ENCODE results near the gene DCAF8.

Gene DCAF8

DNA sequence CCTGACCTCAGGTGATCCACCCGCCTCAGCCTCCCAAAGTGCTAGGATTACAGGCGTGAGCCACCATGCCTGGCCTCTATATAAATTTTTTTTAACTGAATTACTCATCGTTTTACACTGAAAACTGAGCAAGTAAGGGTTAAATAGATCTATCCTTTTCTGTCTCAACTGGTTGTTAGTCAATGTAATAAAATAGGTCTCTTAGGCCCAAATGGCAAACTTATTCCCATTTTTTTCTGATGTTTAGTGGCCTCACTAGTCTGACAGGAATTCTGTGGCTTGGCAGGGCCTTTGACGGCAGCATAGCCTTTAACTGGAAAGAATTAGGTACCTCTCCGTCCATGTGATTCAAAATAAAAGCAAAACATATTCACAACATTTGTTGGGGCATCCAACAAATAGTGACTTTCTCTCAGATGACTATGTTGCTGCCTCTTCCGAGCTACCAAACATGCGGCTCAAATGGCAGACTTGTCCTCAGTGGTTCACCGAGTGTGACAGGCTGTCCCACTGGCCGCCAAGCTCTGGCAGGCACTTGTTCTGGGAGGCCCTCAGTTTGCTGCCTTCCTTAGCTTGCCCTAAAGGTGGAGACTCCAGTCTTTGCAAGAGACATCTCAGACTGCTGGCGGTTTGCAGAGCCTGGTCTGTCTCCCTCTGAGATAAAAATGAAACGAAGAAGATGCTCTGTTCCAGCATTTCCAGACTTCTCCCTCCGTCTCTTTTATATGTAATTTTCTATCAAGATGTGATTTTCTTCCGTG is 93.6 kb downstream of the DCAF8 start:
- no peaks in the 10 kb centered on the region for H3K9me3 ChIP-seq (ENCODE audit: control insufficient read depth, low read length)
- H3K36me3 ChIP-seq (ENCODE audit: control insufficient read depth, insufficient read depth, low read length) = no peaks in the 10 kb centered on the region
- H3K27ac ChIP-seq = no peak overlapping the region
- no peaks in the 10 kb centered on the region for H3K79me2 ChIP-seq
- no peak overlapping the region for H3K4me3 ChIP-seq (ENCODE audit: low read depth, low read length)
- H3K27me3 ChIP-seq (ENCODE audit: control insufficient read depth, insufficient read depth, low read length) = no peaks in the 10 kb centered on the region
- no peaks in the 10 kb centered on the region for H3K4me1 ChIP-seq
- TF ChIP-seq, protein P1, sequence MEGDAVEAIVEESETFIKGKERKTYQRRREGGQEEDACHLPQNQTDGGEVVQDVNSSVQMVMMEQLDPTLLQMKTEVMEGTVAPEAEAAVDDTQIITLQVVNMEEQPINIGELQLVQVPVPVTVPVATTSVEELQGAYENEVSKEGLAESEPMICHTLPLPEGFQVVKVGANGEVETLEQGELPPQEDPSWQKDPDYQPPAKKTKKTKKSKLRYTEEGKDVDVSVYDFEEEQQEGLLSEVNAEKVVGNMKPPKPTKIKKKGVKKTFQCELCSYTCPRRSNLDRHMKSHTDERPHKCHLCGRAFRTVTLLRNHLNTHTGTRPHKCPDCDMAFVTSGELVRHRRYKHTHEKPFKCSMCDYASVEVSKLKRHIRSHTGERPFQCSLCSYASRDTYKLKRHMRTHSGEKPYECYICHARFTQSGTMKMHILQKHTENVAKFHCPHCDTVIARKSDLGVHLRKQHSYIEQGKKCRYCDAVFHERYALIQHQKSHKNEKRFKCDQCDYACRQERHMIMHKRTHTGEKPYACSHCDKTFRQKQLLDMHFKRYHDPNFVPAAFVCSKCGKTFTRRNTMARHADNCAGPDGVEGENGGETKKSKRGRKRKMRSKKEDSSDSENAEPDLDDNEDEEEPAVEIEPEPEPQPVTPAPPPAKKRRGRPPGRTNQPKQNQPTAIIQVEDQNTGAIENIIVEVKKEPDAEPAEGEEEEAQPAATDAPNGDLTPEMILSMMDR (IDR thresholded peaks at IDR 0.05) = no peak
- H2AFZ ChIP-seq = no peak overlapping the region
- no peak overlapping the region for H3K4me2 ChIP-seq (ENCODE audit: low read length)
- H3K9ac ChIP-seq = no peak overlapping the region

- Histone ChIP-seq H3K4me2 (ENCODE audit: low read length) (no peak overlapping the region), H3K36me3 (ENCODE audit: control insufficient read depth, insufficient read depth, low read length) (no peaks in the 10 kb centered on the region), H2AFZ (no peak overlapping the region), H3K79me2 (no peaks in the 10 kb centered on the region), H3K27ac (no peak overlapping the region), H3K4me1 (no peaks in the 10 kb centered on the region), H3K4me3 (ENCODE audit: low read depth, low read length) (no peak overlapping the region), H3K9ac (no peak overlapping the region), H3K27me3 (ENCODE audit: control insufficient read depth, insufficient read depth, low read length) (no peaks in the 10 kb centered on the region), H3K9me3 (ENCODE audit: control insufficient read depth, low read length) (no peaks in the 10 kb centered on the region)
- TF ChIP-seq, protein P1 (IDR thresholded peaks at IDR 0.05) = no peak
Measured at GRCh38 chr1:160168016-160168415, 94.3 kb downstream of the DCAF8 start.

GRCh38 chr1:160167580-160167979 is 94.8 kb downstream of the DCAF8 start:
- Histone ChIP-seq H3K9me3 (ENCODE audit: control insufficient read depth, low read length) (no peaks in the 10 kb centered on the region), H3K27ac (no peak overlapping the region), H3K9ac (no peak overlapping the region), H3K4me3 (ENCODE audit: low read depth, low read length) (no peak overlapping the region), H3K36me3 (ENCODE audit: control insufficient read depth, insufficient read depth, low read length) (no peaks in the 10 kb centered on the region), H3K4me2 (ENCODE audit: low read length) (no peak overlapping the region), H2AFZ (no peak overlapping the region), H3K79me2 (no peaks in the 10 kb centered on the region), H3K27me3 (ENCODE audit: control insufficient read depth, insufficient read depth, low read length) (no peaks in the 10 kb centered on the region), H3K4me1 (no peaks in the 10 kb centered on the region)
- TF ChIP-seq, protein P1 (IDR thresholded peaks at IDR 0.05) = no peak

DNA sequence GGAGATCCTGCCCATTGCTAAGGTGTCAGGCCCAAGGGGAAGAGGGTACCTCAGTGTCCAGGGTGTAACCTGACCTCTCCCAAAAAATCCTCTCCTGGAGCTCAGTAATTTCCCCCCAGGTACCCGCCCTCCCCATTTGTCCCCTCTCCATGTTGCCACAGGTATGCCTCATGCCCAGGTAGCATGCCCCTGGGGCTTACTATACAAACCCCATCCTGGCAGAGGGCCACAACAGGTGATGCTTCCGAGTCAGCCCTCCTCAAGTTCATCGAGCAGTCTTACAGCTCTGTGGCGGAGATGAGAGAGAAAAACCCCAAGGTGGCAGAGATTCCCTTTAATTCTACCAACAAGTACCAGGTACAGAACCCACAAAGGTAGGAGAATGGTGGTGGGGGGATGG is 95.3 kb downstream of the DCAF8 start:
- H3K9ac ChIP-seq = no peak overlapping the region
- no peaks in the 10 kb centered on the region for H3K4me1 ChIP-seq
- H2AFZ ChIP-seq = no peak overlapping the region
- H3K36me3 ChIP-seq (ENCODE audit: control insufficient read depth, insufficient read depth, low read length) = no peaks in the 10 kb centered on the region
- TF ChIP-seq, protein P1 (IDR thresholded peaks at IDR 0.05) = no peak
- H3K4me3 ChIP-seq (ENCODE audit: low read depth, low read length) = no peak overlapping the region
- no peak overlapping the region for H3K27ac ChIP-seq
- no peaks in the 10 kb centered on the region for H3K27me3 ChIP-seq (ENCODE audit: control insufficient read depth, insufficient read depth, low read length)
- no peaks in the 10 kb centered on the region for H3K79me2 ChIP-seq
- H3K4me2 ChIP-seq (ENCODE audit: low read length) = no peak overlapping the region
- H3K9me3 ChIP-seq (ENCODE audit: control insufficient read depth, low read length) = no peaks in the 10 kb centered on the region

Data from parathyroid adenoma (tissue), 2 donors.